HCT116 (cell line): ENCODE data around the gene TFPT. TPM values are rescaled to one million over a fixed set of nuclear protein-coding genes. Genes with fewer than 3 reads are reported as not detected.
"Not testable (repeated sequence)": the region's sequence is repeated elsewhere in the genome, so short reads cannot be mapped to it uniquely, and the experiment has no call there.

ENCODE experiments used
- ATAC-seq: fragments of 200-7000 bp; cut with Tn5 transposase; 2 replicates; pipeline ENCODE4 v1.9.1; 2020; ENCODE audit warnings: mild to moderate bottlenecking, moderate library complexity
- BruUV-seq: library from RNA; stranded (reverse); fragments of 400-500 nt; replicated peaks from 2 replicates; lab custom pipeline; 2021; lab: Mats Ljungman, UMichigan
- CTCF ChIA-PET: fragments of 300-600 bp; sonication (Branson Sonifier 250); formaldehyde crosslinking; loops from one replicate; lab custom pipeline; 2021; ENCODE audit warnings: antibody characterized with exemption; lab: Charles Lee
- POLR2A ChIA-PET: fragments of 300-600, 350-600 bp; sonication (Branson Sonifier 250); formaldehyde crosslinking; loops from one replicate; lab custom pipeline; 2021; ENCODE audit warnings: antibody characterized with exemption; lab: Charles Lee
- RAD21 ChIA-PET, 2 experiments: fragments of 300-600 bp; sonication (Branson Sonifier 250); formaldehyde crosslinking; loops; one replicate each; lab custom pipeline; 2023; ENCODE audit warnings: low total read pairs in 2 of 2; ENCODE audit not compliant: uncharacterized antibody in 2 of 2, unreplicated experiment in 2 of 2, low non-redundant PET in 1 of 2; lab: Charles Lee
- DNase-seq: peaks from one replicate; pipeline ENCODE4 v3.0.0-alpha.2; 2010; ENCODE audit warnings: low read depth, low spot score
- H2AFZ ChIP-seq: fragments of 200-600 bp; shearing (Covaris generic), sonication (generic); 2 replicates; pipeline ENCODE4 v1.6.1; 2017; ENCODE audit warnings: low read depth, mixed run types, mixed read lengths, antibody characterized with exemption, low read length; ENCODE audit not compliant: poor library complexity, severe bottlenecking
- H3K27ac ChIP-seq: 2 replicates; pipeline ENCODE4 v1.5.1; 2012; ENCODE audit warnings: low read depth, low read length
- H3K27me3 ChIP-seq: fragments of 200-600 bp; sonication (generic); 2 replicates; pipeline ENCODE4 v1.6.1; 2016; ENCODE audit warnings: mixed run types, low read length, mixed read lengths; ENCODE audit not compliant: insufficient read depth
- H3K36me3 ChIP-seq, 2 experiments: fragments of 200-500 bp in 1 of 2; fragments of 200-600 bp in 1 of 2; sonication (Bioruptor generic) in 1 of 2; sonication (generic) in 1 of 2; 2 replicates each; pipeline versions ENCODE4 v1.5.1 to v1.6.1; 2014 to 2016; ENCODE audit warnings: low read length in 2 of 2, inconsistent platforms in 1 of 2, mixed read lengths in 1 of 2, mixed run types in 1 of 2; ENCODE audit not compliant: insufficient read depth in 2 of 2, control insufficient read depth in 1 of 2
- H3K4me1 ChIP-seq, 2 experiments: fragments of 200-600 bp in 1 of 2; sonication (generic) in 1 of 2; 2 replicates each; pipeline versions ENCODE4 v1.5.1 to v1.6.1; 2012 to 2017; ENCODE audit warnings: low read length in 2 of 2, inconsistent platforms in 1 of 2, mild to moderate bottlenecking in 1 of 2, mixed read lengths in 1 of 2, mixed run types in 1 of 2, moderate library complexity in 1 of 2; ENCODE audit not compliant: insufficient read depth in 2 of 2, control insufficient read depth in 1 of 2
- H3K4me2 ChIP-seq: fragments of 200-600 bp; sonication (generic); 2 replicates; pipeline ENCODE4 v1.6.1; 2017; ENCODE audit warnings: mixed run types, low read length, mixed read lengths
- H3K4me3 ChIP-seq, 2 experiments: fragments of 200-600 bp in 1 of 2; sonication (generic) in 1 of 2; replicated peaks in 1 of 2; 2 replicates each; pipeline ENCODE4 v1.5.1; 2011 to 2016; ENCODE audit warnings: low read length in 2 of 2, control low read depth in 1 of 2, low read depth in 1 of 2, mild to moderate bottlenecking in 1 of 2, mixed read lengths in 1 of 2, mixed run types in 1 of 2
- H3K79me2 ChIP-seq: fragments of 200-600 bp; sonication (generic); 2 replicates; pipeline ENCODE4 v1.6.1; 2017; ENCODE audit warnings: mild to moderate bottlenecking, mixed run types, low read length, moderate library complexity, mixed read lengths; ENCODE audit not compliant: insufficient read depth
- H3K9ac ChIP-seq: fragments of 200-600 bp; sonication (generic); 2 replicates; pipeline ENCODE4 v1.6.1; 2016; ENCODE audit warnings: low read length, mixed read lengths
- H3K9me2 ChIP-seq: fragments of 200-600 bp; sonication (generic), shearing (Covaris generic); 2 replicates; pipeline ENCODE4 v1.6.1; 2017; ENCODE audit warnings: mixed run types, mild to moderate bottlenecking, moderate library complexity; ENCODE audit not compliant: insufficient read depth
- H3K9me3 ChIP-seq, 2 experiments: fragments of 200-500 bp in 1 of 2; fragments of 200-600 bp in 1 of 2; sonication (Bioruptor generic) in 1 of 2; sonication (generic) in 1 of 2; 2 replicates each; pipeline ENCODE4 v1.6.1; 2014 to 2017; ENCODE audit warnings: low read length in 2 of 2, mixed read lengths in 2 of 2, inconsistent platforms in 1 of 2, low read depth in 1 of 2, mild to moderate bottlenecking in 1 of 2, mixed run types in 1 of 2, moderate library complexity in 1 of 2; ENCODE audit not compliant: control insufficient read depth in 1 of 2, insufficient read depth in 1 of 2
- H4K20me1 ChIP-seq: fragments of 200-600 bp; sonication (generic), shearing (Covaris generic); 2 replicates; pipeline ENCODE4 v1.6.1; 2017; ENCODE audit warnings: mixed run types, mild to moderate bottlenecking, moderate library complexity; ENCODE audit not compliant: insufficient read depth
- CEBPB ChIP-seq: IDR thresholded peaks from 2 replicates; pipeline ENCODE4 v1.6.1; 2012; ENCODE audit warnings: low read depth
- EGR1 ChIP-seq: IDR thresholded peaks from 2 replicates; pipeline ENCODE4 v1.6.1; 2012; ENCODE audit warnings: low read depth
- ELF1 ChIP-seq: IDR thresholded peaks from 2 replicates; pipeline ENCODE4 v1.6.1; 2012; ENCODE audit warnings: low read depth, borderline replicate concordance
- EZH2 ChIP-seq: fragments of 200-600 bp; sonication (generic); IDR thresholded peaks from 2 replicates; pipeline ENCODE4 v1.6.1; 2017; ENCODE audit warnings: antibody characterized with exemption, mixed run types
- EZH2phosphoT487 ChIP-seq: fragments of 200-600 bp; IDR thresholded peaks from 2 replicates; pipeline ENCODE4 v1.6.1; 2018; ENCODE audit warnings: antibody characterized with exemption, borderline replicate concordance
- JUND ChIP-seq: IDR thresholded peaks from 2 replicates; pipeline ENCODE4 v1.6.1; 2012
- POLR2A ChIP-seq: IDR thresholded peaks from 2 replicates; pipeline ENCODE4 v1.7.0; 2011; ENCODE audit warnings: borderline replicate concordance; ENCODE audit not compliant: insufficient read depth, insufficient read length; ENCODE audit errors: extremely low read depth
- POLR2AphosphoS5 ChIP-seq: IDR thresholded peaks from 2 replicates; pipeline ENCODE4 v1.6.1; 2011; ENCODE audit warnings: mild to moderate bottlenecking, low read depth, low read length, moderate library complexity
- RAD21 ChIP-seq: IDR thresholded peaks from 2 replicates; pipeline ENCODE4 v1.6.1; 2012; ENCODE audit warnings: low read depth, mild to moderate bottlenecking
- SP1 ChIP-seq: IDR thresholded peaks from 2 replicates; pipeline ENCODE4 v1.6.1; 2012; ENCODE audit warnings: low read depth
- SRF ChIP-seq: IDR thresholded peaks from 2 replicates; pipeline ENCODE4 v1.6.1; 2012; ENCODE audit warnings: low read depth
- TCF7L2 ChIP-seq: IDR thresholded peaks from 2 replicates; pipeline ENCODE4 v1.7.0; 2011; ENCODE audit warnings: borderline replicate concordance, inconsistent platforms; ENCODE audit not compliant: insufficient read depth, insufficient read length; ENCODE audit errors: extremely low read depth
- YY1 ChIP-seq: IDR thresholded peaks from 2 replicates; pipeline ENCODE4 v1.6.1; 2011; ENCODE audit warnings: low read length, low read depth, moderate library complexity, mild to moderate bottlenecking; ENCODE audit not compliant: insufficient replicate concordance; ENCODE audit errors: extremely low read depth
- ZFX ChIP-seq: fragments of 450-650 bp; IDR thresholded peaks from 2 replicates; pipeline ENCODE4 v1.6.1; 2017
- intact Hi-C: fragments of 100-400 bp; cut with micrococcal nuclease; formaldehyde crosslinking; loops from 2 replicates; pipeline ENCODE4 v1.10.0; 2022
- total RNA-seq: library from RNA; stranded (reverse); gene quantifications from one replicate; pipeline ENCODE4 v1.2.1, GENCODE V29; 2021; ENCODE audit not compliant: unreplicated experiment
- TF ChIP-seq, protein P1 (sequence below): IDR thresholded peaks from 2 replicates; pipeline ENCODE4 v1.6.1; 2011; ENCODE audit warnings: mild to moderate bottlenecking, low read length, moderate library complexity; ENCODE audit not compliant: insufficient replicate concordance; ENCODE audit errors: extremely low read depth
- TF ChIP-seq, protein P2 (sequence below): IDR thresholded peaks from 2 replicates; pipeline ENCODE4 v1.6.1; 2012; ENCODE audit warnings: low read depth

Gene TFPT
- total RNA-seq, 1 experiment from 2014 or later, result 7.1 TPM

DNA sequence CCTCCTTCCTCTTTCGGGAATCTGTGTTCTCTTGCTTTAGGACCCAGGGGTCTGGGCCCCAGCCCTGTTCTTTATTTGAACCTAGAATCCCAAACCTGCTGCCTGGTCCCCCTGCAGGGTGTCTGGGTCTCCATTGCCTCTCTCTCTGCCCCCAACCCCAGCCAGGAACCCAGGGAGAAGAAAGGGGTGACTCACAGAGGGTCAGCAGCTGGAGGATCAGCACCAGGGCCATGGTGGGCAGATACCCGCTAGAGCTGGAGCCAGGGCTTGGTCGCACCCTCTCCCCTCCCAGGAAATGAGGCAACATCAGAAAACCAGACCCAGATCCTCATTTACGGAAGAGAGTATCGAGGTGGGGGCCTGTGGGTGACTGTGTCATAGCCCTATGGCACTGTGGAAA lies 14.9 kb downstream of the TFPT start, which contains the start of gene OSCAR:
Gene OSCAR, minus strand, starts transcription at position 243 of the 400 bp plus-strand sequence. Its CDS starts 11 bp downstream, at position 232.
- ATAC-seq, result no peak

DNA sequence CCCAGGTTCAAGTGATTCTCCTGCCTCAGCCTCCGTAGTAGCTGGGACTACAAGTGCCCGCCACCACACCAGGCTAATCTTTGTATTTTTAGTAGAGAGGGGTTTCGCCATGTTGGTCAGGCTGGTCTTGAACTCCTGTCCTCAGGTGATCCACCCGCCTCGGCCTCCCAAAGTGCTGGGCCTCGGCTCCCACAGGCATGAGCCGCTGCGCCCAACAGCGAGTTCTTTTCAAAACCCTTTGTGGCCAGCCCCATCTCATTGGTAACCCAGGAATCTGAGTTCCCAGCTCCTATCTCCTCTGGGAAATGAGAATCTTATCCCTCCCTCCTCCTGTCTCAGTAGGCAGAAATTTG lies 15.6 kb downstream of the TFPT start:
- ATAC-seq, H3K27ac ChIP-seq, H3K27me3 ChIP-seq, CTCF ChIA-PET, BruUV-seq, POLR2A ChIA-PET, H3K4me2 ChIP-seq, RAD21 ChIA-PET, H3K4me3 ChIP-seq, H3K9me2 ChIP-seq, H3K9me3 ChIP-seq, H2AFZ ChIP-seq, DNase-seq, H4K20me1 ChIP-seq, H3K9ac ChIP-seq, H3K36me3 ChIP-seq: not testable (repeated sequence)
- Histone ChIP-seq H3K79me2 (peaks cover 22% of the 10 kb centered on the region), H3K4me1 (peaks cover 7 to 25% of the 10 kb centered on the region in 2 experiments; a peak in 3 of 4 replicates)
- intact Hi-C loops, result loop anchor here (10.0 kb wide), 1 partner anchor 295 kb away; no protein-coding TSS in a partner anchor

More for the DNA sequence above, 14.9 kb downstream of the TFPT start, which contains the start of gene OSCAR:
- H2AFZ ChIP-seq, result no peak within 1 kb of the TSS
- no peaks in the 10 kb centered on the region for H4K20me1 ChIP-seq
- no peaks in the 10 kb centered on the region for H3K9me3 ChIP-seq
- CTCF ChIA-PET, result no interaction called here
- no peaks in the 10 kb centered on the region for H3K27me3 ChIP-seq
- peaks cover 29% of the 10 kb centered on the region for H3K79me2 ChIP-seq
- peaks cover 5 to 21% of the 10 kb centered on the region in 2 experiments; a peak in 3 of 4 replicates for H3K4me1 ChIP-seq
- no peak within 1 kb of the TSS for H3K27ac ChIP-seq
- no peak for TF ChIP-seq EGR1
- TF ChIP-seq, protein P1, sequence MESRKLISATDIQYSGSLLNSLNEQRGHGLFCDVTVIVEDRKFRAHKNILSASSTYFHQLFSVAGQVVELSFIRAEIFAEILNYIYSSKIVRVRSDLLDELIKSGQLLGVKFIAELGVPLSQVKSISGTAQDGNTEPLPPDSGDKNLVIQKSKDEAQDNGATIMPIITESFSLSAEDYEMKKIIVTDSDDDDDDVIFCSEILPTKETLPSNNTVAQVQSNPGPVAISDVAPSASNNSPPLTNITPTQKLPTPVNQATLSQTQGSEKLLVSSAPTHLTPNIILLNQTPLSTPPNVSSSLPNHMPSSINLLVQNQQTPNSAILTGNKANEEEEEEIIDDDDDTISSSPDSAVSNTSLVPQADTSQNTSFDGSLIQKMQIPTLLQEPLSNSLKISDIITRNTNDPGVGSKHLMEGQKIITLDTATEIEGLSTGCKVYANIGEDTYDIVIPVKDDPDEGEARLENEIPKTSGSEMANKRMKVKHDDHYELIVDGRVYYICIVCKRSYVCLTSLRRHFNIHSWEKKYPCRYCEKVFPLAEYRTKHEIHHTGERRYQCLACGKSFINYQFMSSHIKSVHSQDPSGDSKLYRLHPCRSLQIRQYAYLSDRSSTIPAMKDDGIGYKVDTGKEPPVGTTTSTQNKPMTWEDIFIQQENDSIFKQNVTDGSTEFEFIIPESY, result no peak
- TF ChIP-seq POLR2AphosphoS5, result no peak
- no peak for TF ChIP-seq TCF7L2
- TF ChIP-seq YY1, result no peak
- TF ChIP-seq, protein P2, sequence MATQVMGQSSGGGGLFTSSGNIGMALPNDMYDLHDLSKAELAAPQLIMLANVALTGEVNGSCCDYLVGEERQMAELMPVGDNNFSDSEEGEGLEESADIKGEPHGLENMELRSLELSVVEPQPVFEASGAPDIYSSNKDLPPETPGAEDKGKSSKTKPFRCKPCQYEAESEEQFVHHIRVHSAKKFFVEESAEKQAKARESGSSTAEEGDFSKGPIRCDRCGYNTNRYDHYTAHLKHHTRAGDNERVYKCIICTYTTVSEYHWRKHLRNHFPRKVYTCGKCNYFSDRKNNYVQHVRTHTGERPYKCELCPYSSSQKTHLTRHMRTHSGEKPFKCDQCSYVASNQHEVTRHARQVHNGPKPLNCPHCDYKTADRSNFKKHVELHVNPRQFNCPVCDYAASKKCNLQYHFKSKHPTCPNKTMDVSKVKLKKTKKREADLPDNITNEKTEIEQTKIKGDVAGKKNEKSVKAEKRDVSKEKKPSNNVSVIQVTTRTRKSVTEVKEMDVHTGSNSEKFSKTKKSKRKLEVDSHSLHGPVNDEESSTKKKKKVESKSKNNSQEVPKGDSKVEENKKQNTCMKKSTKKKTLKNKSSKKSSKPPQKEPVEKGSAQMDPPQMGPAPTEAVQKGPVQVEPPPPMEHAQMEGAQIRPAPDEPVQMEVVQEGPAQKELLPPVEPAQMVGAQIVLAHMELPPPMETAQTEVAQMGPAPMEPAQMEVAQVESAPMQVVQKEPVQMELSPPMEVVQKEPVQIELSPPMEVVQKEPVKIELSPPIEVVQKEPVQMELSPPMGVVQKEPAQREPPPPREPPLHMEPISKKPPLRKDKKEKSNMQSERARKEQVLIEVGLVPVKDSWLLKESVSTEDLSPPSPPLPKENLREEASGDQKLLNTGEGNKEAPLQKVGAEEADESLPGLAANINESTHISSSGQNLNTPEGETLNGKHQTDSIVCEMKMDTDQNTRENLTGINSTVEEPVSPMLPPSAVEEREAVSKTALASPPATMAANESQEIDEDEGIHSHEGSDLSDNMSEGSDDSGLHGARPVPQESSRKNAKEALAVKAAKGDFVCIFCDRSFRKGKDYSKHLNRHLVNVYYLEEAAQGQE, result no peak
- no peak for TF ChIP-seq EZH2
- no peak for TF ChIP-seq EZH2phosphoT487
- no peak for TF ChIP-seq SP1
- TF ChIP-seq SRF, result no peak
- no peak for TF ChIP-seq ZFX
- no peak for TF ChIP-seq ELF1
- TF ChIP-seq CEBPB, result no peak
- TF ChIP-seq JUND, result no peak
- TF ChIP-seq POLR2A, result no peak
- no peak for TF ChIP-seq RAD21
- TF ChIP-seq, all 23 proteins: peak for 0
- Histone ChIP-seq H3K4me3 (no peak within 1 kb of the TSS), H3K9me2 (no peaks in the 10 kb centered on the region), H3K36me3 (peaks cover 2 to 7% of the 10 kb centered on the region in 2 experiments; a peak in 3 of 4 replicates), H3K9ac (no peak within 1 kb of the TSS), H3K4me2 (no peak within 1 kb of the TSS)
- RAD21 ChIA-PET, result no interaction called here
- intact Hi-C loops, result no loop called here
- DNase-seq, result no peak
- BruUV-seq, result no TSS peak
- POLR2A ChIA-PET, result no interaction called here
